CD4-positive, alpha-beta T cell treated with Interleukin-6 for 4 hours (primary cell): ENCODE results near the gene RHBDL3.
"Not testable (repeated sequence)": the region's sequence is repeated elsewhere in the genome, so short reads cannot be mapped to it uniquely, and the experiment has no call there.

ENCODE experiments used
- DNase-seq: peaks from one replicate; pipeline ENCODE4 v3.0.0-alpha.2; 2020; ENCODE audit warnings: mixed read lengths

The RHBDL3 gene

GRCh38 chr17:32331243-32332040, 65.8 kb downstream of the RHBDL3 start:
- DNase-seq: no peak

GRCh38 chr17:32333187-32333586, 67.6 kb downstream of the RHBDL3 start:
- no peak for DNase-seq

- no peak for DNase-seq
Observed at GRCh38 chr17:32335046-32335445, 69.4 kb downstream of the RHBDL3 start.

GRCh38 chr17:32335687-32336086, 70.1 kb downstream of the RHBDL3 start:
- no peak for DNase-seq

- peak; percentile 55 for DNase-seq
Observed at GRCh38 chr17:32341141-32341856, 75.7 kb downstream of the RHBDL3 start.

GRCh38 chr17:32341857-32342602, 76.4 kb downstream of the RHBDL3 start, which contains the start of gene C17orf75:
TSS of gene C17orf75 (minus strand) at chr17:32342173. CDS start at chr17:32342139, 34 bp downstream.
- peak; percentile 80 for DNase-seq

- DNase-seq: no peak
Observed at GRCh38 chr17:32342603-32343325, 77.1 kb downstream of the RHBDL3 start.

- DNase-seq: no peak
Observed at GRCh38 chr17:32345951-32346600, 80.4 kb downstream of the RHBDL3 start.

GRCh38 chr17:32348483-32348800, 82.8 kb downstream of the RHBDL3 start:
- DNase-seq: no peak

GRCh38 chr17:32349503-32349853, 83.8 kb downstream of the RHBDL3 start:
- peak; percentile 21 for DNase-seq

GRCh38 chr17:32349854-32350665, 84.4 kb downstream of the RHBDL3 start, which contains the start of gene ZNF207:
TSS of gene ZNF207 (plus strand) at chr17:32350157. CDS start at chr17:32350286, 129 bp downstream.
- peak; percentile 96 for DNase-seq

- DNase-seq: peak; percentile 52
Observed at GRCh38 chr17:32350666-32351418, 85.2 kb downstream of the RHBDL3 start.

GRCh38 chr17:32352734-32353133, 87.1 kb downstream of the RHBDL3 start:
- not testable (repeated sequence) for DNase-seq

- no peak for DNase-seq
Observed at GRCh38 chr17:32355649-32356377, 90.2 kb downstream of the RHBDL3 start.

- no peak for DNase-seq
Observed at GRCh38 chr17:32356378-32356743, 90.7 kb downstream of the RHBDL3 start.

GRCh38 chr17:32356750-32357149, 91.1 kb downstream of the RHBDL3 start:
- DNase-seq: no peak

- DNase-seq: no peak
Observed at GRCh38 chr17:32357615-32358014, 92.0 kb downstream of the RHBDL3 start.

- no peak for DNase-seq
Observed at GRCh38 chr17:32361270-32361669, 95.6 kb downstream of the RHBDL3 start.

GRCh38 chr17:32370426-32370825, 104.8 kb downstream of the RHBDL3 start:
- no peak for DNase-seq
